Measurements from ENCODE around the gene HDHD5. TPM values are rescaled to one million over a fixed set of nuclear protein-coding genes. Genes with fewer than 3 reads are reported as not detected.

Gene HDHD5
- total RNA-seq, 6 experiments from 2014 or later: 15.3 to 23.5 (median 16.8) TPM

DNA sequence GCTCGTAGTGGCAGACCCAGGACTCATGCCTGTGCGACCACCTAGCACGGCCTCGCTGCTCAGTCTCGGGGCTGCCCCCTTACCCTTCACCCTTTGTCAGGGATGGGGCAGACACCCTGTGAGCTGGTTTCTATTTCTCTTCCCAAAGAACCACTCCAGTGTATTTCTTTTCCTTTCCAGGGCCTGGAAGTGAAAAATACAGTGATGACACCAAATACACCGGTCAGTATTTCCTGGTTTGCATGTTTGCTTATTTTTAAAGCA lies 51.6 kb downstream of the HDHD5 start:
- Mint-ChIP-seq H3K36me3 (ENCODE audit: low read depth) (peaks cover 10% of the 10 kb centered on the region), H3K27ac (no peak overlapping the region), H3K4me1 (ENCODE audit: low read depth) (peaks cover 5% of the 10 kb centered on the region; the same call in 1 of the 2 replicates), H3K4me3 (no peak overlapping the region), H3K9me3 (no peaks in the 10 kb centered on the region), H3K27me3 (ENCODE audit: insufficient read depth) (no peaks in the 10 kb centered on the region; the same call in none of the 2 replicates)
- TF ChIP-seq, protein P1, sequence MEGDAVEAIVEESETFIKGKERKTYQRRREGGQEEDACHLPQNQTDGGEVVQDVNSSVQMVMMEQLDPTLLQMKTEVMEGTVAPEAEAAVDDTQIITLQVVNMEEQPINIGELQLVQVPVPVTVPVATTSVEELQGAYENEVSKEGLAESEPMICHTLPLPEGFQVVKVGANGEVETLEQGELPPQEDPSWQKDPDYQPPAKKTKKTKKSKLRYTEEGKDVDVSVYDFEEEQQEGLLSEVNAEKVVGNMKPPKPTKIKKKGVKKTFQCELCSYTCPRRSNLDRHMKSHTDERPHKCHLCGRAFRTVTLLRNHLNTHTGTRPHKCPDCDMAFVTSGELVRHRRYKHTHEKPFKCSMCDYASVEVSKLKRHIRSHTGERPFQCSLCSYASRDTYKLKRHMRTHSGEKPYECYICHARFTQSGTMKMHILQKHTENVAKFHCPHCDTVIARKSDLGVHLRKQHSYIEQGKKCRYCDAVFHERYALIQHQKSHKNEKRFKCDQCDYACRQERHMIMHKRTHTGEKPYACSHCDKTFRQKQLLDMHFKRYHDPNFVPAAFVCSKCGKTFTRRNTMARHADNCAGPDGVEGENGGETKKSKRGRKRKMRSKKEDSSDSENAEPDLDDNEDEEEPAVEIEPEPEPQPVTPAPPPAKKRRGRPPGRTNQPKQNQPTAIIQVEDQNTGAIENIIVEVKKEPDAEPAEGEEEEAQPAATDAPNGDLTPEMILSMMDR (IDR thresholded peaks at IDR 0.05): no peak
- no peak for DNase-seq

DNA sequence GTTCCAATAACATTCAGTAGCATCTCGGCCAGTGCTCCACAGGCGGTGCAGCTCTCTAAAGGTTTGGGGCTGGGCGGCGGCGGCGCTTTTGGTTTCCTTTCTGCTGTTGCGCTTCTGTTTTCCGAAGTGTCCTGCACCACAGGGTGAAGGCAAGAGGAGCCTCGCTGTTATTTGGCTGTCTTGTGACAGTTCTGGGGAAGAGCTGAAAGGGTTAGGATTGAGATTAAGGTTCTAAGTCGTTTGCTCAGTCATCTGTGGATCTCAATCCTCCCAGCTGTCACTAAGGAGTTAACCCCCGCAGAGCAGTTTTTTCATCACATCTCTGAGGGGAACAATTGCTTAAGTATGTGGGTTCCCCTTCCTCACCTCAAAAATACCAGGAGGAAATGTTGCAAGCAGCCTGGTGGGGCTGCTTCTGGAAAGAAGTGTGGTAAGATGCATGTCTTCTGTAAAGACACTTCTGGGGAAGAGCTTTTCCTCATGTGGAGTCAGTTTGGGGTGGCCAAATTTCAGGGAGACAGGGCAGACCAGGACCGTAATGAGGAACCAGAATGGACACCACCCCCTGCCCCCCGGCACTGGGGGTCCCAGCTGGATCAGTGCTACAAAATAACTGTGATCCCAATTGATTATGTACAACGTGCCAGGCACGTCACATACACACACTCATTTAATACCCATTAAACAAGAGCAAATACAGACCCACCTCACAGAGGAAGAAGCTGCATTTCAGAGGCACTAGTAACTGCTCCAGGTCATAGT lies 52.1 kb downstream of the HDHD5 start:
- no peak for DNase-seq
- H3K27ac Mint-ChIP-seq: no peak overlapping the region
- H3K36me3 Mint-ChIP-seq (ENCODE audit: low read depth): peaks cover 15% of the 10 kb centered on the region
- no peaks in the 10 kb centered on the region for H3K9me3 Mint-ChIP-seq
- TF ChIP-seq, protein P1 (IDR thresholded peaks at IDR 0.05): no peak
- peaks cover 5% of the 10 kb centered on the region; the same call in 1 of the 2 replicates for H3K4me1 Mint-ChIP-seq (ENCODE audit: low read depth)
- H3K4me3 Mint-ChIP-seq: no peak overlapping the region
- H3K27me3 Mint-ChIP-seq (ENCODE audit: insufficient read depth): no peaks in the 10 kb centered on the region; the same call in none of the 2 replicates

DNA sequence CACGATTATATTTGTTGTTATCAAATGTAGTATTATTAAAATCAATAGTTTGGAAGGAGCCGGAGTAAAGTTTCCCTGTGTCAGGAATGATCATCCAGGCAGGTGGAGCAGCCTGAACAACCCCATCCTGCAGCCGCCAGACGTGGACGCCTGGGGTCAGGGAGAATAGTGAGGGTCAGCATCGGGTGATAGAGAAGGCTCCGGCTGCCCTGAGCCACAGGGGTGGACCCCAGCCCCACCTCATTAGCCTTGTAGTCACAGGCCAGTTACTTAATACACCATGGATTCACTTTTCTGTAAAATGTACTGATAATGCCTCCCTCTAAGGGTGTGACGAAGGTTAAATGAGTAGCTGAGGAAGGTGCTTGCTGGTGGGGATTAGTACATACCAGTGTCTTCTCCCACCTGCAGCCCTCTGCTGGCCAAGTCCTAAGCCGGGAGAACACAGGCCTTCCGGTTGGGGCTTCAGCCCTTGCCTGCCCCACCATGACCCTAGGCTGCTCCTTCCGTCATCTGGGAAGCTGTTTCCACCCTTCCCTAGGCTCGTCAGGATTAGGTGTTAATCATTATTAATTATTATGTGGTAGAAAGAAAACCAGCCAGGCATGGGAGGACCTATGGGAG lies 52.8 kb downstream of the HDHD5 start:
- TF ChIP-seq, protein P1 (IDR thresholded peaks at IDR 0.05): peak; percentile 22; the same call in 1 of the 2 replicates
- H3K27me3 Mint-ChIP-seq (ENCODE audit: insufficient read depth): no peaks in the 10 kb centered on the region; the same call in none of the 2 replicates
- H3K9me3 Mint-ChIP-seq: no peaks in the 10 kb centered on the region
- H3K36me3 Mint-ChIP-seq (ENCODE audit: low read depth): peaks cover 13% of the 10 kb centered on the region
- DNase-seq: no peak
- H3K4me3 Mint-ChIP-seq: no peak overlapping the region
- no peak overlapping the region for H3K27ac Mint-ChIP-seq
- peaks cover 5% of the 10 kb centered on the region; the same call in 1 of the 2 replicates for H3K4me1 Mint-ChIP-seq (ENCODE audit: low read depth)

DNA sequence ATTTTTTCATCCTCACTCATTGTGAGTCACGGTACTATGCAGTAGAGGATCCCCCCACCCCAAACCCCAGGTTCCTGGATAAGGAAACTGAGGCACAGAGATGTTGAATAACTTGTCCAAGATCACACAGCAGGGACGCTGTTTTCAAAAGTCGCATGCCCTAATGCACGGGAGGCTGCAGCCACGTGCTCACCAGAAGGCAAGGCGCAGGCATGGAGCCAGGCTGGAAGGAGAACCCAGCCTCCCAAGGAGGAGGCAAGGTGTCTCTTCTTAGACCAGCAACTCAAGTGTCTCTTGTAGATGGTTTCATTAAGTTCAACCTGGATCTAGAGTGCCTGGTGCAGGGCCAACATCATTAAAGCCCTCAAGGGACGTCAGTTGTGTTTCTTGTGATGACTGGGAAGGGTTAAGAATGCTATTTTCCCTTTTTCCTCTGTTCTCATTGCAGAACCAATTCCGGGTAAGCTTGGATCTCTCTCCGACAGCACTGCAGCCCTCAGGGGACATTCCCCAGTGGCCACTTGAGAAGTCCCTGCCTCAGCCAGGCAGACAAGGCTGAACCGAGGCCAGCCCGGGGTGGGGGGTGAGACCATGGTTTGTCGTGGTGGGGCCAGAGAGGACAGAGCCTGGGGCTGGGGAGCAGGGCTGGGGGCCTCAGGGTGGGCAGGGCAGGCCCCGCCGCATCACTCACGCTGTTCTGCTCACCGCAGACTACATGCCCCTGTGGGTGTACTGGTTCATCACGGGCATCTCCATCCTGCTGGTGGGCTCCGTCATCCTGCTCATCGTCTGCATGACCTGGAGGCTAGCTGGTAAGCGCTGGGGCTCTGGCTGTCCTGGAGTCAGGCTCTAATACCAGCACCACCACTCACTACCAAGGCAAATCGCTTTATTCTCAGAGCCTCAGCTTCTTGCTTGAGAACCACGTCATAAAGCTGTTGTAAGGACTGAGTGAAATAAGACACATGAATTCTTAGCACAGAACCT lies 53.6 kb downstream of the HDHD5 start:
- peaks cover 5% of the 10 kb centered on the region; the same call in 1 of the 2 replicates for H3K4me1 Mint-ChIP-seq (ENCODE audit: low read depth)
- H3K9me3 Mint-ChIP-seq: no peaks in the 10 kb centered on the region
- TF ChIP-seq, protein P1 (IDR thresholded peaks at IDR 0.05): no peak
- no peak overlapping the region for H3K4me3 Mint-ChIP-seq
- H3K27ac Mint-ChIP-seq: no peak overlapping the region
- no peak for DNase-seq
- H3K36me3 Mint-ChIP-seq (ENCODE audit: low read depth): peaks cover 15% of the 10 kb centered on the region
- H3K27me3 Mint-ChIP-seq (ENCODE audit: insufficient read depth): no peaks in the 10 kb centered on the region; the same call in none of the 2 replicates

- no peak overlapping the region for H3K27ac Mint-ChIP-seq
- peaks cover 5% of the 10 kb centered on the region; the same call in 1 of the 2 replicates for H3K4me1 Mint-ChIP-seq (ENCODE audit: low read depth)
- no peaks in the 10 kb centered on the region; the same call in none of the 2 replicates for H3K27me3 Mint-ChIP-seq (ENCODE audit: insufficient read depth)
- TF ChIP-seq, protein P1 (IDR thresholded peaks at IDR 0.05): no peak
- no peak overlapping the region for H3K4me3 Mint-ChIP-seq
- peaks cover 11% of the 10 kb centered on the region for H3K36me3 Mint-ChIP-seq (ENCODE audit: low read depth)
- no peak for DNase-seq
- H3K9me3 Mint-ChIP-seq: no peaks in the 10 kb centered on the region
Measured at GRCh38 chr22:17104336-17104935, 54.6 kb downstream of the HDHD5 start.

Measured in HFFc6 (cell line).